ENCODE results near the gene TTYH2.

DNA sequence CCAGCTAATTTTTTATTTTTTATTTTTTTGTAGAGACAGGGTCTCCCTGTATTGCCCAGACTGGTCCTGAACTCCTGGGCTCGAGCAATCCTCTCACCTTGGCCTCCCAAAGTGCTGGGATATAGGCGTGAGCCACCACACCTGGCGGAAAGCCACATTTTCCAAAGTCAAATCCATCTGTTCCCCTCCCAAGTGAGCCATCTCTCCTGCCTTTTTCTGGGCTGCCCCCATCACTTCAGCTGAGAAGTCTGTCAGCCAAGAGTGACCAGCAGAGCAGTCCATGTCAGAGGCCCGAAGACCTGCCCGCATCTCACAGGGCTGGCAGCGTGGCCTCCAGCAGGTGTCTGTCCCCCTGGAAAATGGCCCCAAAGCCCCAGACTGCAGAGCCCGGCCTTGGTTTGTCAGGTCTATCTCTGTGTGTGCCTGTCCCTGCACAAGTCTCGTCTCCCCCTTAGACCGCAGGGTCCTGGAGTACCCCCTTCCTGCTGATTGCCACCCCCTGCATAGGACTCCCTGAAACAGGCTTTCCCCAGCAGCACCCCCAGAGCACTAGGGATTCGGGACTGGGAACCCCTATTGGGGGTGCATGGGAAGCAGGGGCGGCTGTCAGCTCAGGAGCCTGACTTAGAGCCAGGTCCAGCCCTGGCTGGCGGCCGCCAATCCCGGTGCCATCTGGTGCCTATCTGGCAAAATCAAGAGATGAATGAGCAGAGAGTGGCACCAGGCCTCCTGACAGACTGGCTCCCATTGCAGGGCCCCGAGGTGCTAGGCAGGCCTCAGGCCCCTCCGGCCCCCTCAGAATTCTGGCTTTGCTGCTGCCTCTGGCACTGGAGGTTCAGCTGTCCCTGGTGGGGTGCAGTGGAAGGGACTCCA, 7.8 kb downstream of the TTYH2 start:
- TF ChIP-seq, protein P1, sequence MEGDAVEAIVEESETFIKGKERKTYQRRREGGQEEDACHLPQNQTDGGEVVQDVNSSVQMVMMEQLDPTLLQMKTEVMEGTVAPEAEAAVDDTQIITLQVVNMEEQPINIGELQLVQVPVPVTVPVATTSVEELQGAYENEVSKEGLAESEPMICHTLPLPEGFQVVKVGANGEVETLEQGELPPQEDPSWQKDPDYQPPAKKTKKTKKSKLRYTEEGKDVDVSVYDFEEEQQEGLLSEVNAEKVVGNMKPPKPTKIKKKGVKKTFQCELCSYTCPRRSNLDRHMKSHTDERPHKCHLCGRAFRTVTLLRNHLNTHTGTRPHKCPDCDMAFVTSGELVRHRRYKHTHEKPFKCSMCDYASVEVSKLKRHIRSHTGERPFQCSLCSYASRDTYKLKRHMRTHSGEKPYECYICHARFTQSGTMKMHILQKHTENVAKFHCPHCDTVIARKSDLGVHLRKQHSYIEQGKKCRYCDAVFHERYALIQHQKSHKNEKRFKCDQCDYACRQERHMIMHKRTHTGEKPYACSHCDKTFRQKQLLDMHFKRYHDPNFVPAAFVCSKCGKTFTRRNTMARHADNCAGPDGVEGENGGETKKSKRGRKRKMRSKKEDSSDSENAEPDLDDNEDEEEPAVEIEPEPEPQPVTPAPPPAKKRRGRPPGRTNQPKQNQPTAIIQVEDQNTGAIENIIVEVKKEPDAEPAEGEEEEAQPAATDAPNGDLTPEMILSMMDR (conservative IDR thresholded peaks at IDR 0.05) = no peak
- TF ChIP-seq ZFX (IDR thresholded peaks at IDR 0.05) = no peak

All from C4-2B (cell line).